HG03196 (cell line): ENCODE data around the gene OTUB2.
"Not testable (repeated sequence)": the region's sequence is repeated elsewhere in the genome, so short reads cannot be mapped to it uniquely, and the experiment has no call there.

ENCODE experiments used
- ATAC-seq: cut with Tn5 transposase; IDR thresholded peaks from one replicate; pipeline ENCODE4 v1.9.1; 2021; ENCODE audit not compliant: unreplicated experiment

OTUB2 gene

GRCh38 chr14:94052662-94053061 is 26.5 kb downstream of the OTUB2 start:
- ATAC-seq: no peak

GRCh38 chr14:94054401-94054800 is 28.3 kb downstream of the OTUB2 start:
- no peak for ATAC-seq

GRCh38 chr14:94054936-94055335 is 28.8 kb downstream of the OTUB2 start:
- no peak for ATAC-seq

- ATAC-seq: peak; percentile 63
These were observed 30.6 kb downstream of the OTUB2 start for GRCh38 chr14:94056579-94057308.

- ATAC-seq: no peak
These were observed 32.1 kb downstream of the OTUB2 start for GRCh38 chr14:94058128-94058673.

- ATAC-seq: no peak
These were observed 32.6 kb downstream of the OTUB2 start for GRCh38 chr14:94058674-94059138.

GRCh38 chr14:94059998-94060397 is 33.9 kb downstream of the OTUB2 start:
- no peak for ATAC-seq

- ATAC-seq: no peak
These were observed 36.3 kb downstream of the OTUB2 start for GRCh38 chr14:94062344-94062940.

- no peak for ATAC-seq
These were observed 40.0 kb downstream of the OTUB2 start for GRCh38 chr14:94066089-94066676.

- ATAC-seq: not testable (repeated sequence)
These were observed 45.9 kb downstream of the OTUB2 start for GRCh38 chr14:94072076-94072475.

- no peak for ATAC-seq
These were observed 48.4 kb downstream of the OTUB2 start for GRCh38 chr14:94074534-94074933.

GRCh38 chr14:94075008-94075407 is 48.9 kb downstream of the OTUB2 start:
- no peak for ATAC-seq

GRCh38 chr14:94077111-94077821 is 51.1 kb downstream of the OTUB2 start:
- ATAC-seq: no peak

- ATAC-seq: no peak
These were observed 51.7 kb downstream of the OTUB2 start for GRCh38 chr14:94077823-94078222.

GRCh38 chr14:94079891-94080620 is 53.9 kb downstream of the OTUB2 start:
- no peak for ATAC-seq

- ATAC-seq: peak; percentile 98
These were observed 54.7 kb downstream of the OTUB2 start, which contains the start of the genes DDX24 and IFI27L1 for GRCh38 chr14:94080621-94081385. Gene DDX24, minus strand, starts transcription at chr14:94081202. Its CDS starts 1,460 bp downstream, at chr14:94079742. Gene IFI27L1, plus strand, starts transcription at chr14:94081310. Its CDS starts 15,628 bp downstream, at chr14:94096938.

- ATAC-seq: peak; percentile 13
These were observed 55.3 kb downstream of the OTUB2 start for GRCh38 chr14:94081386-94081820.

- ATAC-seq: no peak
These were observed 61.8 kb downstream of the OTUB2 start for GRCh38 chr14:94087891-94088290.

- no peak for ATAC-seq
These were observed 62.4 kb downstream of the OTUB2 start for GRCh38 chr14:94088516-94088915.

GRCh38 chr14:94089479-94089878 is 63.3 kb downstream of the OTUB2 start:
- ATAC-seq: no peak
